Testis (tissue), 2 donors: ENCODE data around the gene RNASE12.

Experiments
- CTCF ChIP-seq, 3 experiments: fragments of 450-650 bp in 2 of 3; fragments of 200-600 bp in 1 of 3; sonication (generic) in 1 of 3; IDR thresholded peaks; one replicate each; pipeline ENCODE4 v1.5.1; 2016 to 2019; ENCODE audit warnings: antibody characterized with exemption in 3 of 3, mild to moderate bottlenecking in 2 of 3, moderate library complexity in 1 of 3
- POLR2A ChIP-seq: fragments of 450-650 bp; IDR thresholded peaks from one replicate; pipeline ENCODE4 v1.6.1; 2017; ENCODE audit warnings: antibody characterized with exemption, mild to moderate bottlenecking, moderate library complexity

GRCh38 chr14:20610002-20610765 is 19.0 kb upstream of the RNASE12 start:
- TF ChIP-seq CTCF (IDR thresholded peaks at IDR 0.05) (no peak), POLR2A (no peak)
